Uterus (tissue), 4 donors: Measurements from ENCODE around the gene HOXA3. TPM values are rescaled to one million over a fixed set of nuclear protein-coding genes. Genes with fewer than 3 reads are reported as not detected.

Experiments
- DNase-seq, 2 donors: peaks; one replicate each; pipeline ENCODE4 v3.0.0-alpha.2; 2019 to 2020
- H3K27ac ChIP-seq, 2 donors: fragments of 200-600 bp; sonication (generic); 1 replicate in 1 of 2; 2 replicates in 1 of 2; pipeline ENCODE4 v1.5.1; 2016 to 2018
- H3K27me3 ChIP-seq, 2 donors: fragments of 200-600 bp; sonication (generic); one replicate each; pipeline ENCODE4 v1.5.1; 2018 to 2019; ENCODE audit warnings: control low read depth in 1 of 2
- H3K36me3 ChIP-seq, 2 donors: fragments of 200-600 bp; sonication (generic); one replicate each; pipeline ENCODE4 v1.5.1; 2019; ENCODE audit warnings: control low read depth in 1 of 2
- H3K4me1 ChIP-seq, 2 donors: fragments of 200-600 bp; sonication (generic); one replicate each; pipeline ENCODE4 v1.5.1; 2018 to 2019; ENCODE audit warnings: control low read depth in 1 of 2
- H3K4me3 ChIP-seq, 2 donors: fragments of 200-600 bp; sonication (generic); 1 replicate in 1 of 2; 2 replicates in 1 of 2; pipeline ENCODE4 v1.5.1; 2018 to 2019; ENCODE audit warnings: mild to moderate bottlenecking in 1 of 2
- H3K9me3 ChIP-seq, 2 donors: fragments of 200-600 bp; sonication (generic); one replicate each; pipeline ENCODE4 v1.5.1; 2019; ENCODE audit warnings: control low read depth in 1 of 2
- POLR2A ChIP-seq, 2 donors: fragments of 450-650 bp; IDR thresholded peaks; one replicate each; pipeline ENCODE4 v1.6.1; 2016; ENCODE audit warnings: antibody characterized with exemption in 2 of 2, mild to moderate bottlenecking in 1 of 2, moderate library complexity in 1 of 2
- intact Hi-C: fragments of 100-400 bp; cut with DNase I; formaldehyde crosslinking; loops from one replicate; pipeline ENCODE4 v1.15.1; 2023; ENCODE audit warnings: low total_unique reads
- total RNA-seq, 4 donors: library from RNA; depleted of rRNA in 3 of 4; stranded (reverse); fragments of >200 nt in 3 of 4; gene quantifications; one replicate each; pipeline versions ENCODE4 v1.1.0 to v1.2.4, GENCODE V29; 2014 to 2023
- TF ChIP-seq, protein P1 (sequence below), 4 experiments: fragments of 200-600 bp in 2 of 4; fragments of 450-650 bp in 2 of 4; sonication (generic) in 2 of 4; IDR thresholded peaks; one replicate each; pipeline ENCODE4 v1.5.1; 2016 to 2019; ENCODE audit warnings: antibody characterized with exemption in 4 of 4, mild to moderate bottlenecking in 2 of 4, moderate library complexity in 1 of 4
- donor health status: DM: yes; HTN: yes; CAD: no.

The HOXA3 gene
- total RNA-seq, 4 donors from 2014 or later: 1.0 to 34.5 (median 19.0) TPM

DNA sequence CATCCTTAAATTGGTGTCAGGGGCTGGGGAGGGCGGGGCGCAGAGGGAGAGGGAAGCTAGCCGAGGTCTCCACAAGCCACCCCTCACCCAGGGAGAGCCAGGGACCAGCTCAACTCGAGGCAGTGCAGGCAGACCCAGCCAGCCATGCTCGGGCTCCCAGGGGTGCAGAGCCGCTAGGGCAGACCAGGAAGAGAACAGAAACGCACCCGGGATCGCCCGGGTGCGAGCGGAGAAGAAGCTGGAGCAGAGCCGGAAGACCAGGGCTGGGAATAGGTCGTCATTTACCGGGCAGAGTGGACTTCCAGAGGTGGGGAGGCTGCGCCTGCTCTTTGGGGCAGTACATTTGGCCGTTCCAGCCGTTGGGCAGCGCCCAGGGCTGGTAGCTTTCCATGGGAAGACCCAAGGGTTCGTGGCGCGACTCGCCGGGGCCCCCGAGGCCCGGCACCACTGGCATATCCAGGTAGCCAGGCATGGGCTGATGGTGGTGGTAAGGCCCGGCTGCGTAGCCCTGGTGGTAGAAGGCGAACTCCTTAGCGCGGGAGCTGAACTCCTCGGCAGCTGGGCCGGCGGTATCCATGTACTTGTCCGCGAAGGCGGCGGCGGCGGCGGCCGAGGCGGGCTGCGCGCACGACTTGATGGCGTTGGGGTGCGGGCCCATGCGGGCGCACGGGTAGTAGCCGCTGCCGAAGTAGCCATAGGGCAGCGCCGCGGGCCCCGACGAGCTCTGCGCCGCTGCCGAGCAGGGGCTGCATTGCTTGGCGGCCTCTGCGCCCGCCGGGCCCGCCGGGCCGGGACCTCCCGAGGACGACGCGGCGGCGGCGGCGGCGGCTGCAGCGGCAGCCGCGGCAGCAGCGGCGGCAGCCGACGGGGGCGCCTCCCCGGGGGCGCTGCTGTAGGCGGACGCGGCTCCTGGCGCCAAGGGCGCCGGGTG, 46.8 kb upstream of the HOXA3 start:
- Histone ChIP-seq H3K4me1 (peaks cover 0 to 11% of the 10 kb centered on the region in 2 donors), H3K27ac (peak overlapping the region; percentile 55 to 68), H3K27me3 (peaks cover 39 to 69% of the 10 kb centered on the region in 2 donors), H3K9me3 (no peaks in the 10 kb centered on the region), H3K4me3 (peak overlapping the region; percentile 20 to 37), H3K36me3 (no peaks in the 10 kb centered on the region)
- no peak for DNase-seq
- TF ChIP-seq, protein P1, sequence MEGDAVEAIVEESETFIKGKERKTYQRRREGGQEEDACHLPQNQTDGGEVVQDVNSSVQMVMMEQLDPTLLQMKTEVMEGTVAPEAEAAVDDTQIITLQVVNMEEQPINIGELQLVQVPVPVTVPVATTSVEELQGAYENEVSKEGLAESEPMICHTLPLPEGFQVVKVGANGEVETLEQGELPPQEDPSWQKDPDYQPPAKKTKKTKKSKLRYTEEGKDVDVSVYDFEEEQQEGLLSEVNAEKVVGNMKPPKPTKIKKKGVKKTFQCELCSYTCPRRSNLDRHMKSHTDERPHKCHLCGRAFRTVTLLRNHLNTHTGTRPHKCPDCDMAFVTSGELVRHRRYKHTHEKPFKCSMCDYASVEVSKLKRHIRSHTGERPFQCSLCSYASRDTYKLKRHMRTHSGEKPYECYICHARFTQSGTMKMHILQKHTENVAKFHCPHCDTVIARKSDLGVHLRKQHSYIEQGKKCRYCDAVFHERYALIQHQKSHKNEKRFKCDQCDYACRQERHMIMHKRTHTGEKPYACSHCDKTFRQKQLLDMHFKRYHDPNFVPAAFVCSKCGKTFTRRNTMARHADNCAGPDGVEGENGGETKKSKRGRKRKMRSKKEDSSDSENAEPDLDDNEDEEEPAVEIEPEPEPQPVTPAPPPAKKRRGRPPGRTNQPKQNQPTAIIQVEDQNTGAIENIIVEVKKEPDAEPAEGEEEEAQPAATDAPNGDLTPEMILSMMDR (IDR thresholded peaks at IDR 0.05): no peak
- no peak for TF ChIP-seq POLR2A (IDR thresholded peaks at IDR 0.05)
- intact Hi-C loops: no loop called here

DNA sequence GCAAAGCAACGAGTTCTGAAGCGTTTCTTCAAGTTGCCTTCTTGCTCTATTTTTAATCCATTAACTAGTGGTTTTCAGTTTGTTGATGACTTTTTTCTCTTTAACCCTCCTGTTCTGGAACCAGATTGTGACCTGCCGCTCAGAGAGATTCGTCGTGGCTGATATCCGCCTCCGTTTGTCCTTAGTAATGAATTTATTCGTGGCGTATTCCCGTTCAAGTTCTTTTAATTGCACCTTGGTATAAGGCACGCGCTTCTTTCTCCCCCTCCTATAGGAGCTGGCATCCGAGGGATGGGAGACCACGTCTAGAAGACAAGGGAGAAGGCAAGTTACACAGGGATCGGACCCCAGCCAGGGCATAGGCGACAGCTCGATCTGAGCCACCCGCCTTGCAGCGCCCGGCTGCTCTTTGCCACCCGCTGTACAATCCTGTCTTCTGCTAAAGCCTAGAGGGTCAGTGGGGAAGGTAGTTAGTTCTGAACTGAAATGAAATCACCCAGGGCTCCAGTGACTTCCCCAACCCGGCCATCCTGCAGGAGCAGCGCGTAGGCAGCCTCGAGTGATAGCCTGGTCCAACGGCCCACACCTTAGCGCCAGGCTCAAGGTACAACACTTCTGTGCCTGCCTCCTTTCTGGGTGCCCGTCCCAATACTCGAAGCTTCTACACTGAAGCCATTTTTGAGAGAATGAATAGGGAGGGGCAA, 45.9 kb upstream of the HOXA3 start:
- H3K9me3 ChIP-seq: no peaks in the 10 kb centered on the region
- peaks cover 0 to 11% of the 10 kb centered on the region in 2 donors for H3K4me1 ChIP-seq
- H3K4me3 ChIP-seq: peak overlapping the region; percentile 20 to 37
- no peaks in the 10 kb centered on the region for H3K36me3 ChIP-seq
- H3K27ac ChIP-seq: peak overlapping the region; percentile 55 to 68
- no peak for DNase-seq
- intact Hi-C loops: no loop called here
- TF ChIP-seq, protein P1 (IDR thresholded peaks at IDR 0.05): no peak
- TF ChIP-seq POLR2A (IDR thresholded peaks at IDR 0.05): no peak
- H3K27me3 ChIP-seq: peaks cover 36 to 62% of the 10 kb centered on the region in 2 donors

DNA sequence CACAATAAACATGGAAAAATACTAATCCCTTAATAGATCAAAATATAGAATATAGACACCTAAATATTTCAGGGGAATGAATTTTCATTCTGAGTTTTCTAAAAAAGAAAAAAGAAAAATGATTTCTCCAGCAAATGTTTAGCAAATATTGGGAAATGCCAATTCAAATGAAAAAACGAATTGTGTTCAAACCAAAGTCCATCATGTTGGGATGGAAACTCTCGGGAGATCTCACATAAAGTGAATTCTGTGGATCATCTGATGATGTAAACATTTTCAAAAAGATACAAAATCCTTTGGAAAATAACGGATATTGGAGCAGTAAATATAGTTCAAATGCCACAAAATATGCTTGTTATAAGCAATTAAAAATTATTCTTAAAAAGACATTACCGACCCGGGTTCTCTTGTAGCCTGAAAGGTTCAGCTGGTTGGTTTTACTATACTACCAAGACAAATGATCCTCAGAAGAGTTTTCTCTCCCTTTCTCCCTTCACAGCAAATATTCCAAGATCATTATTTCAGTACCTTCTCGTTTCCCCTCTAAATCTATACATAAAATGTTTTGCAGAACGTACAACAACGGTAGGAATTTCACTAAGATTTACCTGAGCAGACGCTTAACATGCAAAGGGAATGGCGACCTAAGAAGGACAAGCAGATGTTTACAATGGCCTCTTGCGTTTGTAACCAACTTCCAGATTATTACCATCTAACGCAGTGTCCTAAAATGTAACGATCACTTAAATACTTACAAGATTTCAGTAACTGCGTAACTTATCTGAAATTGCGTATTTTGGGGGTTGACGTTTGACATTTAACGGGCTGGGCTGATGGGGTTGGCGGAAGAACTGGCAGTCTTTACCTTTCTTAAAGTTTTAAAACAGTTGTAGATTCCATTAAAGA, 45.0 kb upstream of the HOXA3 start:
- TF ChIP-seq, protein P1 (IDR thresholded peaks at IDR 0.05): no peak
- TF ChIP-seq POLR2A (IDR thresholded peaks at IDR 0.05): no peak
- no peak overlapping the region for H3K4me3 ChIP-seq
- H3K4me1 ChIP-seq: peaks cover 0 to 15% of the 10 kb centered on the region in 2 donors
- H3K27me3 ChIP-seq: peaks cover 35 to 53% of the 10 kb centered on the region in 2 donors
- no peaks in the 10 kb centered on the region for H3K36me3 ChIP-seq
- no peak overlapping the region for H3K27ac ChIP-seq
- intact Hi-C loops: no loop called here
- H3K9me3 ChIP-seq: no peaks in the 10 kb centered on the region
- DNase-seq: no peak

DNA sequence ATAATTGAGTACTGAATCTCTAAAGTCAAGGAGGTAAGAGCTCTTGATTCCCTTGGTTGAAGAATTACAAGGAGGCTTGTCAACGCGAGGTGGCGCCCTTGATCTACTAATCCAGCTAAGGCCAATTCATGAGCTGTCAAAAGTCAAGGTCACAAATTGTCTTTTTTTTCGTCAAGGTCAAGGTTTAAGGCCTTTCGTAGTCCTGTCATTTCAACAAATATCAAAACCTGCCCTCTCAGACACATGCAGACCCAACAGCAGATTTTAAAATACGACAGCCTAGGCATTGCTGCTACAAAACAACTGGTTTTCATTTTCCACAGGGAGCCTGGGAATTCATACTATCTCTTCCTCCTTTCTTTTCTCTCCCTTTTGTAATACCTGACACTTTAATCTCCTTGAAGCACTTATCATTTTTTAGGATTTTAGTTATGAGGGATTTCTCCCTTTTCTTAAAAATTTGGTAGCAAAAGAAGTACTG, 43.9 kb upstream of the HOXA3 start:
- no peak overlapping the region for H3K4me3 ChIP-seq
- TF ChIP-seq, protein P1 (IDR thresholded peaks at IDR 0.05): peak; percentile 61 to 86 (median 78)
- no peak for TF ChIP-seq POLR2A (IDR thresholded peaks at IDR 0.05)
- peaks cover 0 to 15% of the 10 kb centered on the region in 2 donors for H3K4me1 ChIP-seq
- H3K27ac ChIP-seq: no peak overlapping the region
- H3K27me3 ChIP-seq: peaks cover 24 to 45% of the 10 kb centered on the region in 2 donors
- H3K36me3 ChIP-seq: no peaks in the 10 kb centered on the region
- H3K9me3 ChIP-seq: no peaks in the 10 kb centered on the region
- intact Hi-C loops: no loop called here
- DNase-seq: peak; percentile 82 to 90
